HG02973 (cell line): ENCODE measurements around the gene DLG1.

ENCODE experiments used
- ATAC-seq: cut with Tn5 transposase; IDR thresholded peaks from one replicate; pipeline ENCODE4 v1.9.1; 2021; ENCODE audit warnings: moderate library complexity; ENCODE audit not compliant: unreplicated experiment

The DLG1 gene

GRCh38 chr3:197002701-197003454 is 295.5 kb downstream of the DLG1 start:
- ATAC-seq: peak; percentile 61

GRCh38 chr3:197001972-197002700 is 296.3 kb downstream of the DLG1 start:
- no peak for ATAC-seq

GRCh38 chr3:197001106-197001971 is 297.1 kb downstream of the DLG1 start:
- no peak for ATAC-seq

- ATAC-seq: no peak
Measured at GRCh38 chr3:197000211-197000610, 298.2 kb downstream of the DLG1 start.

- ATAC-seq: no peak
Measured at GRCh38 chr3:196998966-196999760, 299.2 kb downstream of the DLG1 start.

- no peak for ATAC-seq
Measured at GRCh38 chr3:196997311-196997710, 301.1 kb downstream of the DLG1 start.

GRCh38 chr3:196996454-196997265 is 301.8 kb downstream of the DLG1 start:
- ATAC-seq: no peak

- ATAC-seq: no peak
Measured at GRCh38 chr3:196995646-196996355, 302.6 kb downstream of the DLG1 start.

GRCh38 chr3:196995027-196995426 is 303.4 kb downstream of the DLG1 start:
- ATAC-seq: no peak

GRCh38 chr3:196994056-196994455 is 304.4 kb downstream of the DLG1 start:
- no peak for ATAC-seq
